ENCODE measurements around the gene HTR7.

GRCh38 chr10:90798482-90798881 lies 59.4 kb downstream of the HTR7 start:
- TF ChIP-seq CTCF (IDR thresholded peaks at IDR 0.05; ENCODE audit: low read length) (no peak), EZH2 (IDR thresholded peaks at IDR 0.05; ENCODE audit: borderline replicate concordance, low read length) (no peak)

Measured in OCI-LY1 (cell line).